Caco-2 (cell line): ENCODE measurements around the gene ACYP1. TPM values are rescaled to one million over a fixed set of nuclear protein-coding genes. Genes with fewer than 3 reads are reported as not detected.

Experiments
- BruUV-seq: library from RNA; stranded (reverse); fragments of 400-500 nt; replicated peaks from 2 replicates; lab custom pipeline; 2021; lab: Mats Ljungman, UMichigan
- CTCF ChIA-PET: fragments of 300-600 bp; sonication (Branson Sonifier 250); formaldehyde crosslinking; loops from one replicate; lab custom pipeline; 2022; ENCODE audit warnings: antibody characterized with exemption; lab: Charles Lee
- POLR2A ChIA-PET: fragments of 300-600 bp; sonication (Branson Sonifier 250); formaldehyde crosslinking; loops from one replicate; lab custom pipeline; 2022; ENCODE audit warnings: antibody characterized with exemption; lab: Charles Lee
- DNase-seq, 2 experiments: peaks; one replicate each; pipeline versions ENCODE4 v3.0.0 to v3.0.0-alpha.2; 2020 to 2022
- H3K27me3 ChIP-seq: replicated peaks from 2 replicates; pipeline ENCODE4 v1.6.0; 2011; ENCODE audit warnings: low read length; ENCODE audit not compliant: control insufficient read depth, insufficient read depth
- H3K36me3 ChIP-seq: 2 replicates; pipeline ENCODE4 v1.5.1; 2011; ENCODE audit warnings: low read length; ENCODE audit not compliant: control insufficient read depth, insufficient read depth
- H3K4me1 ChIP-seq: fragments of 250-450 bp; sonication (Bioruptor Pico); 2 replicates; pipeline ENCODE4 v1.5.1; 2020; ENCODE audit warnings: mild to moderate bottlenecking
- H3K4me3 ChIP-seq: 2 replicates; pipeline ENCODE4 v1.5.1; 2011; ENCODE audit warnings: low read depth, mild to moderate bottlenecking, control low read depth, low read length
- H3K9me3 ChIP-seq: fragments of 250-450 bp; sonication (Bioruptor Pico); 2 replicates; pipeline ENCODE4 v1.5.1; 2020; ENCODE audit warnings: mild to moderate bottlenecking, moderate library complexity
- H3K27ac Mint-ChIP-seq: one replicate; pipeline ENCODE4 v1.8.0; 2022; ENCODE audit warnings: mixed read lengths; ENCODE audit not compliant: unreplicated experiment
- H3K27me3 Mint-ChIP-seq: one replicate; pipeline ENCODE4 v1.8.0; 2022; ENCODE audit warnings: mixed read lengths; ENCODE audit not compliant: insufficient read depth, unreplicated experiment
- H3K36me3 Mint-ChIP-seq: one replicate; pipeline ENCODE4 v1.8.0; 2022; ENCODE audit warnings: mild to moderate bottlenecking, mixed read lengths; ENCODE audit not compliant: insufficient read depth, unreplicated experiment
- H3K4me1 Mint-ChIP-seq: one replicate; pipeline ENCODE4 v1.8.0; 2022; ENCODE audit warnings: low read depth, mixed read lengths; ENCODE audit not compliant: unreplicated experiment
- H3K4me3 Mint-ChIP-seq: one replicate; pipeline ENCODE4 v1.8.0; 2022; ENCODE audit warnings: mild to moderate bottlenecking, moderate library complexity, mixed read lengths; ENCODE audit not compliant: unreplicated experiment
- H3K9me3 Mint-ChIP-seq: one replicate; pipeline ENCODE4 v1.8.0; 2022; ENCODE audit warnings: mixed read lengths; ENCODE audit not compliant: unreplicated experiment
- CTCF ChIP-seq, 2 experiments: fragments of 200-600 bp in 1 of 2; IDR thresholded peaks; 1 replicate in 1 of 2; 2 replicates in 1 of 2; pipeline versions ENCODE4 v1.5.1 to v1.8.0; 2011 to 2022; ENCODE audit warnings: antibody characterized with exemption in 1 of 2, control low read depth in 1 of 2, inconsistent platforms in 1 of 2, low read depth in 1 of 2, low read length in 1 of 2, mild to moderate bottlenecking in 1 of 2, moderate library complexity in 1 of 2; ENCODE audit not compliant: insufficient read depth in 1 of 2, severe bottlenecking in 1 of 2, unreplicated experiment in 1 of 2
- intact Hi-C: fragments of 100-400 bp; cut with micrococcal nuclease; formaldehyde crosslinking; loops from one replicate; pipeline ENCODE4 v1.10.0; 2022; ENCODE audit not compliant: unreplicated experiment
- total RNA-seq: library from RNA; stranded (reverse); gene quantifications from 2 replicates; pipeline ENCODE4 v1.2.3, GENCODE V29; 2022

The ACYP1 gene
- total RNA-seq, 1 experiment from 2014 or later, result 16.0 TPM

DNA sequence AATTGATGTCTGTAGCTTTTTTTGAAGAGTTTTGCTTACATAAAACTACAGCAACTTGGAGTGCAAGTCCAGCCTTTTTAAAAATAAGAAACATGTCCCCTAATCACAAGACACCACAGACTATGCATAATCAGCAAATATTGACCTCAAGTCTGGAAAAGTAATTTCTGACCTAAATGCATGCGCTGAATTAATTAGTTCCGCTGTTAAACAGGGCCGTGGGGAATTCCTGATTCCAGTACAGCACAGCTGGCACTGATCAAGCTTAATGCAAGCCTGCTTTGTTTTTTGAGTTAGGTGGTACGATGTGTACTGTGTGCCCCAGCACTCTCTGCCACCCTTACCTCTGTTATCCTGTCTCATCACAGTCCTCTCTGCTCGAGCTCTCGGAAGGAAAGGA is 21.8 kb downstream of the ACYP1 start:
- H3K4me1 Mint-ChIP-seq, result peaks cover 13% of the 10 kb centered on the region
- peaks cover 2% of the 10 kb centered on the region; the same call in 1 of the 2 replicates for H3K36me3 ChIP-seq
- no peak for TF ChIP-seq CTCF (IDR thresholded peaks at IDR 0.05; ENCODE audit: insufficient read depth in 1 of 2, low read depth in 1 of 2, low read length in 1 of 2, severe bottlenecking in 1 of 2, unreplicated experiment in 1 of 2)
- H3K4me3 Mint-ChIP-seq, result no peak overlapping the region
- no peaks in the 10 kb centered on the region for H3K9me3 ChIP-seq
- no peaks in the 10 kb centered on the region for H3K27me3 ChIP-seq
- peaks cover 23% of the 10 kb centered on the region for H3K4me1 ChIP-seq
- no peak overlapping the region for H3K4me3 ChIP-seq
- BruUV-seq, result no TSS peak
- ChIA-PET CTCF (interaction anchor here (0.6 kb wide), 1 partner anchor 37 kb away, joined by 4 read pairs; no protein-coding TSS in a partner anchor), POLR2A (no interaction called here)
- H3K36me3 Mint-ChIP-seq, result peaks cover 3% of the 10 kb centered on the region
- intact Hi-C loops, result no loop called here
- DNase-seq, result no peak
- no peaks in the 10 kb centered on the region for H3K9me3 Mint-ChIP-seq
- H3K27ac Mint-ChIP-seq, result no peak overlapping the region
- H3K27me3 Mint-ChIP-seq, result no peaks in the 10 kb centered on the region

DNA sequence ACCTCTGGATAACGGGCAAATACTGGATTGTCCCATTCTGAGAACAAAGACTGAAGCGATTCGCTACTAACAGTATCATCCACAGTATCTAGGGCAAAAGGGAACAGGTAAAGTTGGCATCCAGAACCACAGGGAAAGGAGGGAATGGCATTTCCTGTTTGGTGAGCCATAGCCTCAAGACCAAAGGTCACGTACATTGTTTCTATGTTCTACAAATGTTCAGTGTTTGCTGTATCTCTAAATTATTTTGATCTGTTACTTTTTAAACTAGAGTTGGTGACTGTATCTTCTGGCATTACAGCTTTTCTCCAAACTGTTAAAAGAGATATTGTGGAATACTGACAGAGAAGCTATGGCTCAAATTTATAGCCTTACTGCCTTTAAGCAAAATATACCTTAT is 22.2 kb downstream of the ACYP1 start:
- Mint-ChIP-seq H3K4me3 (no peak overlapping the region), H3K9me3 (no peaks in the 10 kb centered on the region), H3K27ac (no peak overlapping the region), H3K36me3 (peaks cover 6% of the 10 kb centered on the region), H3K27me3 (no peaks in the 10 kb centered on the region), H3K4me1 (peaks cover 13% of the 10 kb centered on the region)
- Histone ChIP-seq H3K4me1 (peaks cover 19% of the 10 kb centered on the region), H3K9me3 (no peaks in the 10 kb centered on the region), H3K4me3 (no peak overlapping the region), H3K27me3 (no peaks in the 10 kb centered on the region), H3K36me3 (peaks cover 2% of the 10 kb centered on the region; the same call in 1 of the 2 replicates)
- no peak for DNase-seq
- intact Hi-C loops, result no loop called here
- POLR2A ChIA-PET, result no interaction called here
- BruUV-seq, result no TSS peak
- no peak for TF ChIP-seq CTCF (IDR thresholded peaks at IDR 0.05; ENCODE audit: insufficient read depth in 1 of 2, low read depth in 1 of 2, low read length in 1 of 2, severe bottlenecking in 1 of 2, unreplicated experiment in 1 of 2)
- CTCF ChIA-PET, result no interaction called here

- peaks cover 17% of the 10 kb centered on the region for H3K4me1 ChIP-seq
- POLR2A ChIA-PET, result no interaction called here
Measured at GRCh38 chr14:75040959-75041358, 22.9 kb downstream of the ACYP1 start.

More at GRCh38 chr14:75040959-75041358, 22.9 kb downstream of the ACYP1 start:
- H3K27ac Mint-ChIP-seq, result no peak overlapping the region
- TF ChIP-seq CTCF (IDR thresholded peaks at IDR 0.05; ENCODE audit: insufficient read depth in 1 of 2, low read depth in 1 of 2, low read length in 1 of 2, severe bottlenecking in 1 of 2, unreplicated experiment in 1 of 2), result no peak
- no TSS peak for BruUV-seq
- Histone ChIP-seq H3K4me3 (no peak overlapping the region), H3K36me3 (peaks cover 2% of the 10 kb centered on the region; the same call in 1 of the 2 replicates), H3K27me3 (no peaks in the 10 kb centered on the region), H3K9me3 (no peaks in the 10 kb centered on the region)
- no peaks in the 10 kb centered on the region for H3K27me3 Mint-ChIP-seq
- DNase-seq, result no peak
- H3K9me3 Mint-ChIP-seq, result no peaks in the 10 kb centered on the region
- intact Hi-C loops, result no loop called here
- H3K36me3 Mint-ChIP-seq, result peaks cover 12% of the 10 kb centered on the region
- no peak overlapping the region for H3K4me3 Mint-ChIP-seq
- CTCF ChIA-PET, result no interaction called here
- H3K4me1 Mint-ChIP-seq, result peaks cover 13% of the 10 kb centered on the region
